Ovary (tissue), 9 donors: ENCODE measurements around the gene RMDN3. TPM values are rescaled to one million over a fixed set of nuclear protein-coding genes. Genes with fewer than 3 reads are reported as not detected.

ENCODE experiments used
- DNase-seq, 5 donors: peaks; one replicate each; pipeline ENCODE4 v3.0.0-alpha.2; 2019 to 2020
- H3K27ac ChIP-seq, 2 donors: fragments of 200-600 bp; one replicate each; pipeline versions ENCODE4 v1.5.1 to v1.8.0; 2019 to 2022
- H3K27me3 ChIP-seq: fragments of 200-600 bp; one replicate; pipeline ENCODE4 v1.8.0; 2022
- H3K36me3 ChIP-seq: fragments of 200-600 bp; sonication (generic); one replicate; pipeline ENCODE4 v1.5.1; 2019
- H3K4me1 ChIP-seq: one replicate; pipeline ENCODE4 v1.8.1; 2013; ENCODE audit warnings: mild to moderate bottlenecking, moderate library complexity; ENCODE audit not compliant: insufficient read depth
- H3K4me3 ChIP-seq: fragments of 200-600 bp; sonication (generic); one replicate; pipeline ENCODE4 v1.5.1; 2017
- H3K9me3 ChIP-seq, 2 donors: fragments of 200-600 bp in 1 of 2; sonication (generic) in 1 of 2; one replicate each; pipeline versions ENCODE4 v1.5.1 to v1.8.1; 2013 to 2019; ENCODE audit warnings: mild to moderate bottlenecking in 1 of 2, moderate library complexity in 1 of 2
- CTCF ChIP-seq, 3 donors: fragments of 450-650 bp in 2 of 3; fragments of 200-600 bp in 1 of 3; IDR thresholded peaks; one replicate each; pipeline versions ENCODE4 v1.5.1 to v1.8.0; 2016 to 2022; ENCODE audit warnings: antibody characterized with exemption in 3 of 3, mild to moderate bottlenecking in 1 of 3
- EP300 ChIP-seq: sonication (generic); formaldehyde crosslinking; IDR thresholded peaks from one replicate; pipeline ENCODE4 v1.6.1; 2017; ENCODE audit warnings: antibody characterized with exemption
- POLR2A ChIP-seq: fragments of 450-650 bp; IDR thresholded peaks from one replicate; pipeline ENCODE4 v1.6.1; 2017; ENCODE audit warnings: antibody characterized with exemption, mild to moderate bottlenecking, moderate library complexity
- WGBS, 3 donors: extraction: QIAGEN DNeasy Blood & Tissue Kit in 1 of 3; methylation state at CpG; one replicate each; pipeline versions ENCODE4 v1.1.5 to v1.1.7; 2013 to 2017; 5-methylcytosine and 5-hydroxymethylcytosine counted together
- intact Hi-C, 4 donors: fragments of 100-400 bp; cut with DNase I; formaldehyde crosslinking; loops; one replicate each; pipeline versions ENCODE4 v1.11.0 to v1.15.1; 2022 to 2023
- polyA plus RNA-seq, 2 donors: library from polyadenylated mRNA; stranded (reverse); fragments of 200-250 nt in 1 of 2; fragments of 350-450 nt in 1 of 2; fragmentation: Illumina TruSeq in 1 of 2; extraction: RNeasy Lipid Tissue Mini Kit (QIAGEN cat#74804) in 1 of 2; gene quantifications; one replicate each; pipeline ENCODE4 v1.2.3, GENCODE V29; 2013 to 2014
- total RNA-seq, 7 donors: library from RNA; depleted of rRNA in 2 of 7; stranded (reverse); fragments of >200 nt in 2 of 7; fragmentation: NEBNext Ultra II Directional in 3 of 7; extraction: Animal tissue kit (Norgen Biotek cat#: 25700) in 3 of 7; gene quantifications; one replicate each; pipeline versions ENCODE4 v1.1.0 to v1.2.4, GENCODE V29; 2016 to 2023
- donor health status: DM: no; HTN: no; CAD: no; lungs with moderate emphysema.
- donor health status: DM: no; HTN: no; CAD: no.
- donor health status: Bipolar disorder and iron deficiency.
- donor health status: DM: yes; HTN: yes; CAD: no.
- donor health status: DM: no; HTN: no; CAD: no.
- donor health status: DM: yes; HTN: yes; CAD: no.

The RMDN3 gene
- total and polyA plus RNA-seq, 9 donors, result 19.2 to 35.6 (median 23.5) TPM

GRCh38 chr15:40790718-40791117 is 35.7 kb upstream of the RMDN3 start:
- Histone ChIP-seq H3K4me3 (no peak overlapping the region), H3K27ac (no peak overlapping the region), H3K27me3 (no peaks in the 10 kb centered on the region), H3K4me1 (peaks cover 10% of the 10 kb centered on the region), H3K36me3 (no peaks in the 10 kb centered on the region), H3K9me3 (no peaks in the 10 kb centered on the region)
- no peak for DNase-seq
- intact Hi-C loops, result no loop called here
- 56 to 80% (median 62%) methylated on average over 3 of the region's 3 CpGs for WGBS, 3 donors
- no peak for TF ChIP-seq CTCF (IDR thresholded peaks at IDR 0.05)
- no peak for TF ChIP-seq POLR2A
- no peak for TF ChIP-seq EP300

DNA sequence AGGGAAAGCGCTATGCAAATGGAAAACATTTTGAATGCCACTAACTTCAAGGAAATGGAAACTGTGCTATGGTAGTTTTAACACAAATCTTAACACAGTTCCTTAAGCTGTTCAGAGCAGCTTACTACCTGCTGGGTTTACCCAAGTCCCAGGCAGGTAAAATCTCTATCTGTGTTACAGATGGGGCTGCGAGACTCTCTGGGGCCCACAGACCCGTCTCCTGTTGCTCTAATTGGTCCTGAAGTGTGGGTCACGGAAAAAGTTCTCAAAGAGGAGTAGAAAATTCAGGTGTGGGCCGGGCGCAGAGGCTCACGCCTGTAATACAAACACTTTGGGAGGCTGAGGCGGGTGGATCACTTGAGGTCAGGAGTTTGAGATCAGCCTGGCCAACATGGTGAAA is 34.9 kb upstream of the RMDN3 start:
- no peak for DNase-seq
- Histone ChIP-seq H3K4me3 (no peak overlapping the region), H3K9me3 (no peaks in the 10 kb centered on the region), H3K4me1 (peaks cover 12% of the 10 kb centered on the region), H3K27ac (no peak overlapping the region), H3K36me3 (no peaks in the 10 kb centered on the region), H3K27me3 (no peaks in the 10 kb centered on the region)
- intact Hi-C loops, result no loop called here
- 95 to 99% (median 96%) methylated on average over 8 of the region's 8 CpGs for WGBS, 3 donors
- TF ChIP-seq EP300 (no peak), CTCF (IDR thresholded peaks at IDR 0.05) (no peak), POLR2A (no peak)

GRCh38 chr15:40789119-40789518 is 34.1 kb upstream of the RMDN3 start:
- WGBS, 3 donors, result 55 to 67% (median 64%) methylated on average over 5 of the region's 5 CpGs
- DNase-seq, result no peak
- Histone ChIP-seq H3K4me1 (peaks cover 13% of the 10 kb centered on the region), H3K9me3 (no peaks in the 10 kb centered on the region), H3K4me3 (no peak overlapping the region), H3K27ac (no peak overlapping the region), H3K36me3 (no peaks in the 10 kb centered on the region), H3K27me3 (no peaks in the 10 kb centered on the region)
- TF ChIP-seq EP300 (no peak), CTCF (IDR thresholded peaks at IDR 0.05) (no peak), POLR2A (no peak)
- intact Hi-C loops, result no loop called here

GRCh38 chr15:40787991-40788390 is 32.9 kb upstream of the RMDN3 start:
- Histone ChIP-seq H3K4me3 (no peak overlapping the region), H3K4me1 (peaks cover 13% of the 10 kb centered on the region), H3K27ac (no peak overlapping the region), H3K9me3 (no peaks in the 10 kb centered on the region), H3K36me3 (no peaks in the 10 kb centered on the region), H3K27me3 (no peaks in the 10 kb centered on the region)
- WGBS, 3 donors, result 55 to 64% (median 60%) methylated on average over 6 of the region's 6 CpGs
- intact Hi-C loops, result no loop called here
- TF ChIP-seq POLR2A, result no peak
- TF ChIP-seq CTCF (IDR thresholded peaks at IDR 0.05), result no peak
- no peak for TF ChIP-seq EP300
- DNase-seq, result no peak
